ENCODE data around the gene PTMS. TPM values are rescaled to one million over a fixed set of nuclear protein-coding genes. Genes with fewer than 3 reads are reported as not detected.

PTMS gene
- total RNA-seq, 1 donor from 2014 or later, result 554 TPM

- H3K27ac Mint-ChIP-seq (ENCODE audit: unreplicated experiment), result no peak overlapping the region
- H3K27me3 Mint-ChIP-seq (ENCODE audit: unreplicated experiment), result no peaks in the 10 kb centered on the region
- TF ChIP-seq CTCF (IDR thresholded peaks at IDR 0.05), result no peak
Observed at GRCh38 chr12:6786416-6787094, 20.4 kb downstream of the PTMS start.

DNA sequence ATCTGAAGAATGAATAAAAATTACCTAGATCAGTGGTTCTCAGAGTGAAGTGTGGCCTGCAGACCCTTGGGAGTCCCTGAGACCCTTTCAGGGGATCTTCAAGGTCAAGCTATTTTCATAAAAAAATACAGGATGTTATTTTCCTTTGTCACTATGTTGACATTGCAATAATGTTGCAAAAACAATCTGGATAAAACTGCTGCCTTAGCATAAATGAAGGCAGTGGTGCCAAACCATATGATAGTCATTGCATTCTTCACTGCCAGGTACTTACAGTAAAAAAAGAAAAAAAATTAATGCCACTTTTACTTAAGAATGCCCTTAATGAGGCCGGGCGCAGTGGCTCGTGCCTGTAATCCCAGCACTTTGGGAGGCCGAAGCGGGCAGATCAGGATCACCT, 21.1 kb downstream of the PTMS start:
- H3K4me1 Mint-ChIP-seq (ENCODE audit: unreplicated experiment), result peaks cover 6% of the 10 kb centered on the region
- H3K27me3 Mint-ChIP-seq (ENCODE audit: unreplicated experiment), result no peaks in the 10 kb centered on the region
- H3K4me3 Mint-ChIP-seq (ENCODE audit: unreplicated experiment), result no peak overlapping the region
- no peak for DNase-seq (ENCODE audit: extremely low spot score, unreplicated experiment)
- H3K36me3 Mint-ChIP-seq (ENCODE audit: unreplicated experiment), result no peaks in the 10 kb centered on the region
- TF ChIP-seq CTCF (IDR thresholded peaks at IDR 0.05), result no peak
- no peak overlapping the region for H3K27ac Mint-ChIP-seq (ENCODE audit: unreplicated experiment)
- H3K9me3 Mint-ChIP-seq (ENCODE audit: unreplicated experiment), result no peaks in the 10 kb centered on the region

More at GRCh38 chr12:6786416-6787094, 20.4 kb downstream of the PTMS start:
- no peaks in the 10 kb centered on the region for H3K36me3 Mint-ChIP-seq (ENCODE audit: unreplicated experiment)
- no peak for DNase-seq (ENCODE audit: extremely low spot score, unreplicated experiment)
- peaks cover 4% of the 10 kb centered on the region for H3K4me1 Mint-ChIP-seq (ENCODE audit: unreplicated experiment)
- no peaks in the 10 kb centered on the region for H3K9me3 Mint-ChIP-seq (ENCODE audit: unreplicated experiment)
- H3K4me3 Mint-ChIP-seq (ENCODE audit: unreplicated experiment), result no peak overlapping the region

- no peak within 1 kb of the TSS for H3K4me3 Mint-ChIP-seq (ENCODE audit: unreplicated experiment)
- peaks cover 2% of the 10 kb centered on the region for H3K27me3 Mint-ChIP-seq (ENCODE audit: unreplicated experiment)
- no peaks in the 10 kb centered on the region for H3K36me3 Mint-ChIP-seq (ENCODE audit: unreplicated experiment)
- TF ChIP-seq CTCF (IDR thresholded peaks at IDR 0.05), result no peak
- no peaks in the 10 kb centered on the region for H3K9me3 Mint-ChIP-seq (ENCODE audit: unreplicated experiment)
- no peak within 1 kb of the TSS for H3K27ac Mint-ChIP-seq (ENCODE audit: unreplicated experiment)
- H3K4me1 Mint-ChIP-seq (ENCODE audit: unreplicated experiment), result peaks cover 15% of the 10 kb centered on the region
- no peak for DNase-seq (ENCODE audit: extremely low spot score, unreplicated experiment)
Observed at GRCh38 chr12:6788972-6789924, 23.1 kb downstream of the PTMS start, which contains the start of gene CD4. Gene CD4 (plus strand): TSS chr12:6789528. CDS start chr12:6800139, 10,611 bp downstream.

GRCh38 chr12:6790496-6791150, 24.5 kb downstream of the PTMS start:
- H3K36me3 Mint-ChIP-seq (ENCODE audit: unreplicated experiment), result no peaks in the 10 kb centered on the region

More at GRCh38 chr12:6790496-6791150, 24.5 kb downstream of the PTMS start:
- Mint-ChIP-seq H3K27ac (ENCODE audit: unreplicated experiment) (no peak overlapping the region), H3K4me1 (ENCODE audit: unreplicated experiment) (peaks cover 15% of the 10 kb centered on the region), H3K4me3 (ENCODE audit: unreplicated experiment) (no peak overlapping the region), H3K27me3 (ENCODE audit: unreplicated experiment) (peaks cover 8% of the 10 kb centered on the region), H3K9me3 (ENCODE audit: unreplicated experiment) (no peaks in the 10 kb centered on the region)
- DNase-seq (ENCODE audit: extremely low spot score, unreplicated experiment), result no peak
- no peak for TF ChIP-seq CTCF (IDR thresholded peaks at IDR 0.05)
